Stimulated activated effector memory CD8-positive, alpha-beta T cell treated with anti-CD3 and anti-CD28 coated beads, Interleukin-12 subunit alpha, Interleukin-12 subunit beta, amount 100 ng/mL, for 72 hours (primary cell): Measurements from ENCODE around the gene PPARA.

ENCODE experiments used
- ATAC-seq: fragments of 150-1000 bp; cut with Tn5 transposase; 2 replicates; pipeline ENCODE4 v1.10.0; 2021
- DNase-seq, 2 donors: peaks; one replicate each; pipeline ENCODE4 v3.0.0; 2021 to 2022; ENCODE audit warnings: low spot score in 2 of 2
- H3K27ac Mint-ChIP-seq: one replicate; pipeline ENCODE4 v1.8.0; 2022; ENCODE audit warnings: mild to moderate bottlenecking, mixed read lengths
- H3K36me3 Mint-ChIP-seq: one replicate; pipeline ENCODE4 v1.8.0; 2022; ENCODE audit warnings: mild to moderate bottlenecking, mixed read lengths
- H3K4me1 Mint-ChIP-seq: one replicate; pipeline ENCODE4 v1.8.0; 2022; ENCODE audit warnings: mixed read lengths
- H3K4me3 Mint-ChIP-seq: one replicate; pipeline ENCODE4 v1.8.0; 2022; ENCODE audit warnings: mild to moderate bottlenecking, mixed read lengths
- H3K9me3 Mint-ChIP-seq: one replicate; pipeline ENCODE4 v1.8.0; 2022; ENCODE audit warnings: mixed read lengths

PPARA gene

GRCh38 chr22:46240506-46240905, 90.2 kb downstream of the PPARA start:
- no peak for ATAC-seq

GRCh38 chr22:46240907-46241306, 90.6 kb downstream of the PPARA start:
- H3K27ac Mint-ChIP-seq = peak overlapping the region; percentile 32

More at GRCh38 chr22:46240506-46240905, 90.2 kb downstream of the PPARA start:
- DNase-seq = no peak
- H3K9me3 Mint-ChIP-seq = no peaks in the 10 kb centered on the region
- H3K36me3 Mint-ChIP-seq = peaks cover 19% of the 10 kb centered on the region
- no peak overlapping the region for H3K4me3 Mint-ChIP-seq
- peaks cover 8% of the 10 kb centered on the region for H3K4me1 Mint-ChIP-seq
- peak overlapping the region; percentile 32 for H3K27ac Mint-ChIP-seq

GRCh38 chr22:46241396-46242007, 91.2 kb downstream of the PPARA start:
- H3K4me1 Mint-ChIP-seq = peaks cover 18% of the 10 kb centered on the region
- H3K27ac Mint-ChIP-seq = no peak overlapping the region
- peaks cover 23% of the 10 kb centered on the region for H3K36me3 Mint-ChIP-seq
- H3K4me3 Mint-ChIP-seq = no peak overlapping the region
- H3K9me3 Mint-ChIP-seq = no peaks in the 10 kb centered on the region
- ATAC-seq (no peak), DNase-seq (no peak)

More at GRCh38 chr22:46240907-46241306, 90.6 kb downstream of the PPARA start:
- H3K36me3 Mint-ChIP-seq = peaks cover 17% of the 10 kb centered on the region
- peaks cover 12% of the 10 kb centered on the region for H3K4me1 Mint-ChIP-seq
- DNase-seq (no peak), ATAC-seq (no peak)
- no peaks in the 10 kb centered on the region for H3K9me3 Mint-ChIP-seq
- H3K4me3 Mint-ChIP-seq = no peak overlapping the region

- no peaks in the 10 kb centered on the region for H3K9me3 Mint-ChIP-seq
- DNase-seq = no peak
- no peak for ATAC-seq
- H3K4me1 Mint-ChIP-seq = peaks cover 24% of the 10 kb centered on the region
- H3K36me3 Mint-ChIP-seq = peaks cover 23% of the 10 kb centered on the region
- no peak overlapping the region for H3K27ac Mint-ChIP-seq
- no peak overlapping the region for H3K4me3 Mint-ChIP-seq
Measured at GRCh38 chr22:46242076-46242475, 91.8 kb downstream of the PPARA start.

GRCh38 chr22:46244771-46245170, 94.4 kb downstream of the PPARA start:
- Mint-ChIP-seq H3K36me3 (peaks cover 23% of the 10 kb centered on the region), H3K4me1 (peaks cover 33% of the 10 kb centered on the region), H3K27ac (peak overlapping the region; percentile 8), H3K9me3 (no peaks in the 10 kb centered on the region), H3K4me3 (no peak overlapping the region)
- DNase-seq (no peak), ATAC-seq (no peak)

GRCh38 chr22:46245511-46245910, 95.2 kb downstream of the PPARA start:
- ATAC-seq = no peak

GRCh38 chr22:46246178-46246577, 95.9 kb downstream of the PPARA start:
- no peak overlapping the region for H3K27ac Mint-ChIP-seq
- H3K4me1 Mint-ChIP-seq = peaks cover 34% of the 10 kb centered on the region
- ATAC-seq (no peak), DNase-seq (no peak)
- H3K9me3 Mint-ChIP-seq = no peaks in the 10 kb centered on the region
- H3K4me3 Mint-ChIP-seq = no peak overlapping the region
- H3K36me3 Mint-ChIP-seq = peaks cover 31% of the 10 kb centered on the region

More at GRCh38 chr22:46245511-46245910, 95.2 kb downstream of the PPARA start:
- no peaks in the 10 kb centered on the region for H3K9me3 Mint-ChIP-seq
- peaks cover 24% of the 10 kb centered on the region for H3K36me3 Mint-ChIP-seq
- H3K4me3 Mint-ChIP-seq = no peak overlapping the region
- no peak overlapping the region for H3K27ac Mint-ChIP-seq
- peaks cover 29% of the 10 kb centered on the region for H3K4me1 Mint-ChIP-seq
- no peak for DNase-seq

GRCh38 chr22:46247443-46247975, 97.2 kb downstream of the PPARA start:
- Mint-ChIP-seq H3K27ac (no peak overlapping the region), H3K4me1 (peaks cover 41% of the 10 kb centered on the region), H3K9me3 (no peaks in the 10 kb centered on the region), H3K4me3 (no peak overlapping the region), H3K36me3 (peaks cover 31% of the 10 kb centered on the region)
- DNase-seq = no peak
- no peak for ATAC-seq

- Mint-ChIP-seq H3K4me1 (peaks cover 51% of the 10 kb centered on the region), H3K36me3 (peaks cover 25% of the 10 kb centered on the region), H3K4me3 (peak within 1 kb of the TSS; percentile 78), H3K27ac (peak within 1 kb of the TSS; percentile 72), H3K9me3 (no peaks in the 10 kb centered on the region)
- DNase-seq (peak; percentile 88 to 94), ATAC-seq (peak; percentile 94)
Measured at GRCh38 chr22:46250035-46250782, 99.9 kb downstream of the PPARA start, which contains the start of gene CDPF1. CDPF1 (minus strand) TSS chr22:46250293; CDS start chr22:46248284, 2,009 bp downstream.

GRCh38 chr22:46250783-46251125, 100.4 kb downstream of the PPARA start:
- Mint-ChIP-seq H3K36me3 (peaks cover 25% of the 10 kb centered on the region), H3K4me3 (peak overlapping the region; percentile 78), H3K9me3 (no peaks in the 10 kb centered on the region), H3K4me1 (peaks cover 48% of the 10 kb centered on the region), H3K27ac (peak overlapping the region; percentile 72)
- DNase-seq (peak in 1 of 2 donors; percentile 15), ATAC-seq (no peak)

- DNase-seq (no peak), ATAC-seq (no peak)
- Mint-ChIP-seq H3K4me1 (peaks cover 45% of the 10 kb centered on the region), H3K4me3 (peak overlapping the region; percentile 78), H3K36me3 (peaks cover 21% of the 10 kb centered on the region), H3K9me3 (no peaks in the 10 kb centered on the region), H3K27ac (peak overlapping the region; percentile 72)
Measured at GRCh38 chr22:46251266-46251665, 100.9 kb downstream of the PPARA start.

- Mint-ChIP-seq H3K9me3 (no peaks in the 10 kb centered on the region), H3K4me3 (peak overlapping the region; percentile 78), H3K4me1 (peaks cover 42% of the 10 kb centered on the region), H3K36me3 (peaks cover 19% of the 10 kb centered on the region), H3K27ac (no peak overlapping the region)
- DNase-seq (no peak), ATAC-seq (no peak)
Measured at GRCh38 chr22:46251816-46252380, 101.6 kb downstream of the PPARA start.

- DNase-seq (no peak), ATAC-seq (no peak)
- H3K9me3 Mint-ChIP-seq = no peaks in the 10 kb centered on the region
- H3K4me1 Mint-ChIP-seq = peaks cover 19% of the 10 kb centered on the region
- no peak overlapping the region for H3K27ac Mint-ChIP-seq
- H3K36me3 Mint-ChIP-seq = peaks cover 6% of the 10 kb centered on the region
- H3K4me3 Mint-ChIP-seq = no peak overlapping the region
Measured at GRCh38 chr22:46256358-46256958, 106.1 kb downstream of the PPARA start.

GRCh38 chr22:46259374-46259773, 109.0 kb downstream of the PPARA start:
- H3K4me1 Mint-ChIP-seq = peaks cover 15% of the 10 kb centered on the region
- no peak overlapping the region for H3K27ac Mint-ChIP-seq
- DNase-seq (no peak), ATAC-seq (no peak)
- no peaks in the 10 kb centered on the region for H3K9me3 Mint-ChIP-seq
- H3K36me3 Mint-ChIP-seq = peaks cover under 1% of the 10 kb centered on the region
- no peak overlapping the region for H3K4me3 Mint-ChIP-seq

- no peaks in the 10 kb centered on the region for H3K36me3 Mint-ChIP-seq
- no peak for DNase-seq
- no peak overlapping the region for H3K27ac Mint-ChIP-seq
- no peaks in the 10 kb centered on the region for H3K9me3 Mint-ChIP-seq
- peaks cover 11% of the 10 kb centered on the region for H3K4me1 Mint-ChIP-seq
- H3K4me3 Mint-ChIP-seq = no peak overlapping the region
- no peak for ATAC-seq
Measured at GRCh38 chr22:46260038-46260437, 109.7 kb downstream of the PPARA start.
